IPS DF 4.7 (cell line): ENCODE measurements around the gene TP73.

Experiments used
- DNase-seq: peaks from one replicate; pipeline ENCODE4 v3.0.0-alpha.2; 2013; ENCODE audit warnings: low spot score; ENCODE audit errors: extremely low read depth

The TP73 gene

GRCh38 chr1:3671371-3672180 is 19.3 kb downstream of the TP73 start:
- DNase-seq: no peak

GRCh38 chr1:3672231-3672970 is 20.1 kb downstream of the TP73 start:
- DNase-seq: no peak

- no peak for DNase-seq
Observed at GRCh38 chr1:3672971-3673361, 20.6 kb downstream of the TP73 start.

GRCh38 chr1:3673381-3674099 is 21.2 kb downstream of the TP73 start:
- DNase-seq: no peak

- DNase-seq: no peak
Observed at GRCh38 chr1:3674100-3675094, 22.1 kb downstream of the TP73 start.

GRCh38 chr1:3675436-3675835 is 23.1 kb downstream of the TP73 start:
- no peak for DNase-seq

GRCh38 chr1:3676581-3677470 is 24.5 kb downstream of the TP73 start:
- no peak for DNase-seq

GRCh38 chr1:3677484-3677883 is 25.2 kb downstream of the TP73 start:
- no peak for DNase-seq

GRCh38 chr1:3678361-3679097 is 26.2 kb downstream of the TP73 start:
- no peak for DNase-seq

GRCh38 chr1:3679098-3679555 is 26.8 kb downstream of the TP73 start:
- DNase-seq: no peak

GRCh38 chr1:3679799-3680453 is 27.6 kb downstream of the TP73 start:
- DNase-seq: no peak

- DNase-seq: no peak
Observed at GRCh38 chr1:3680488-3681230, 28.3 kb downstream of the TP73 start.

- no peak for DNase-seq
Observed at GRCh38 chr1:3681231-3681897, 29.0 kb downstream of the TP73 start.

GRCh38 chr1:3681898-3682806 is 29.8 kb downstream of the TP73 start:
- DNase-seq: no peak

- DNase-seq: no peak
Observed at GRCh38 chr1:3683197-3683596, 30.9 kb downstream of the TP73 start.

GRCh38 chr1:3683992-3684391 is 31.7 kb downstream of the TP73 start:
- DNase-seq: no peak
